Measurements from ENCODE around the gene SPOCK2.

SPOCK2 gene

GRCh38 chr10:72059843-72060822 is 28.2 kb downstream of the SPOCK2 start:
- no peak for DNase-seq (ENCODE audit: low spot score)
- ChIA-PET POLR2A (ENCODE audit: low non-redundant PET) (no interaction called here), CTCF (interaction anchor here (0.6 to 1.6 kb wide), 7 partner anchors 11 to 1116 kb away, joined by 3 to 4 read pairs (median 3); no protein-coding TSS in a partner anchor)
- no peak overlapping the region for H3K27ac ChIP-seq
- TF ChIP-seq CTCF (conservative IDR thresholded peaks at IDR 0.05; ENCODE audit: low read depth) = no peak

- no peak for TF ChIP-seq CTCF (conservative IDR thresholded peaks at IDR 0.05; ENCODE audit: low read depth)
- no peak for DNase-seq (ENCODE audit: low spot score)
- CTCF ChIA-PET = interaction anchor here (0.6 to 1.6 kb wide), 4 partner anchors 10 to 1115 kb away, joined by 3 to 4 read pairs (median 3); no protein-coding TSS in a partner anchor
- POLR2A ChIA-PET (ENCODE audit: low non-redundant PET) = no interaction called here
- H3K27ac ChIP-seq = no peak overlapping the region
Observed at GRCh38 chr10:72058989-72059842, 29.1 kb downstream of the SPOCK2 start.

- ChIA-PET POLR2A (ENCODE audit: low non-redundant PET) (no interaction called here), CTCF (interaction anchor here (1.2 kb wide), 1 partner anchor 9 kb away, joined by 3 read pairs; no protein-coding TSS in a partner anchor)
- no peak for DNase-seq (ENCODE audit: low spot score)
- no peak for TF ChIP-seq CTCF (conservative IDR thresholded peaks at IDR 0.05; ENCODE audit: low read depth)
- H3K27ac ChIP-seq = no peak overlapping the region
Observed at GRCh38 chr10:72058347-72058898, 29.9 kb downstream of the SPOCK2 start.

GRCh38 chr10:72056932-72057751 is 31.2 kb downstream of the SPOCK2 start:
- CTCF ChIA-PET = interaction anchor here (1.2 kb wide), 2 partner anchors 8 to 13 kb away, joined by 3 to 5 read pairs; no protein-coding TSS in a partner anchor
- no peak for TF ChIP-seq CTCF (conservative IDR thresholded peaks at IDR 0.05; ENCODE audit: low read depth)
- POLR2A ChIA-PET (ENCODE audit: low non-redundant PET) = no interaction called here
- no peak for DNase-seq (ENCODE audit: low spot score)
- no peak overlapping the region for H3K27ac ChIP-seq

GRCh38 chr10:72056113-72056512 is 32.2 kb downstream of the SPOCK2 start:
- DNase-seq (ENCODE audit: low spot score) = no peak
- no peak overlapping the region for H3K27ac ChIP-seq
- POLR2A ChIA-PET (ENCODE audit: low non-redundant PET) = no interaction called here
- no peak for TF ChIP-seq CTCF (conservative IDR thresholded peaks at IDR 0.05; ENCODE audit: low read depth)
- CTCF ChIA-PET = interaction anchor here (0.6 kb wide), 1 partner anchor 173 kb away, joined by 3 read pairs; no protein-coding TSS in a partner anchor

Data from RWPE1 (cell line).